RWPE2 (cell line): ENCODE data around the gene ARFGEF3.

Source experiments
- ATAC-seq: fragments of 200-7000 bp; cut with Tn5 transposase; 3 replicates; pipeline ENCODE4 v1.9.1; 2021; ENCODE audit warnings: low read depth
- DNase-seq: peaks from one replicate; pipeline ENCODE4 v3.0.0-alpha.2; 2020; ENCODE audit warnings: low spot score
- H3K27ac ChIP-seq: fragments of 450-650 bp; 2 replicates; pipeline ENCODE4 v1.5.1; 2017; ENCODE audit warnings: mild to moderate bottlenecking; ENCODE audit not compliant: poor library complexity, severe bottlenecking
- H3K27me3 ChIP-seq: fragments of 250-450 bp; sonication (Bioruptor Pico); 2 replicates; pipeline ENCODE4 v1.5.1; 2021; ENCODE audit warnings: mild to moderate bottlenecking, moderate library complexity; ENCODE audit not compliant: insufficient read depth, poor library complexity, severe bottlenecking
- H3K36me3 ChIP-seq: fragments of 250-450 bp; sonication (Bioruptor Pico); 2 replicates; pipeline ENCODE4 v1.5.1; 2020; ENCODE audit warnings: low read depth, mild to moderate bottlenecking, moderate library complexity
- H3K4me1 ChIP-seq: fragments of 250-450 bp; sonication (Bioruptor Pico); 2 replicates; pipeline ENCODE4 v1.5.1; 2021; ENCODE audit warnings: mild to moderate bottlenecking, moderate library complexity; ENCODE audit not compliant: insufficient read depth, poor library complexity, severe bottlenecking
- H3K4me3 ChIP-seq: fragments of 250-450 bp; sonication (Bioruptor Pico); 2 replicates; pipeline ENCODE4 v1.5.1; 2021; ENCODE audit warnings: mild to moderate bottlenecking, moderate library complexity; ENCODE audit not compliant: severe bottlenecking
- H3K9me3 ChIP-seq: fragments of 250-450 bp; sonication (Bioruptor Pico); 2 replicates; pipeline ENCODE4 v1.5.1; 2021; ENCODE audit warnings: mild to moderate bottlenecking, moderate library complexity; ENCODE audit not compliant: severe bottlenecking
- TF ChIP-seq, protein P1 (sequence below): fragments of 450-650 bp; IDR thresholded peaks from one replicate; pipeline ENCODE4 v1.5.1; 2017; ENCODE audit warnings: mild to moderate bottlenecking, moderate library complexity; ENCODE audit not compliant: poor library complexity, severe bottlenecking

The ARFGEF3 gene

DNA sequence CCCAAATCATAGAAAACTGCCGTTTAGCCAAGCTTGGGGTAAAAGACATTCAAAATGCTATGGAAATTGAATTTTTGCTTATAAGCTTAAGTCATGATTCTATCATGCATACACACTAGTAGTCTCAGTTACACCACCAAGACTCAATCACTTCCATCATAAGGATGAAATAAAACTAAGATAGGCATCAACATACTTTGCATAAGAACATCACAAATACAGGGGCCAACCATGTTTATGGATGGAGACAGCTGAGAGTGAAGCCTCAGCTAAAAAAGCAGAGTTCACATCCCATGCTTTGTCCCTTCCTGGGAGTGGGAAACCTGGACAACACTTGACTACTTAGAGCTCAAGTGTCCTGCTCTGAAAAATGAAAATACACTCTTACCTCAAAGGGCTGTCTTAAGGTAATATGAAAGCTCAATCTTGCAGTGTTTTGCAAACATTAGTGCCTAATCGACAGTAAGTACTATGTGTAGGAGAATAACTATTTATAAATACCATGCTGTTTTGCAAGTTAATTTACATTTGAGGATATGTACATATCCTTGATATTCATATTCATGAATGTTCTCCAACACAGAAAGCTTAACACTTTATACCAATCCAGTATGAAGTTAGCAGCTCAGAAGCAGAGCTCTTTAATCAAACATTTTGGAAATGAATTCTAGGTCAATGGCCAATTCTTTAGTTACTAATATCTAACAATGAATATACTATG lies 184.0 kb downstream of the ARFGEF3 start:
- no peak for ATAC-seq
- TF ChIP-seq, protein P1, sequence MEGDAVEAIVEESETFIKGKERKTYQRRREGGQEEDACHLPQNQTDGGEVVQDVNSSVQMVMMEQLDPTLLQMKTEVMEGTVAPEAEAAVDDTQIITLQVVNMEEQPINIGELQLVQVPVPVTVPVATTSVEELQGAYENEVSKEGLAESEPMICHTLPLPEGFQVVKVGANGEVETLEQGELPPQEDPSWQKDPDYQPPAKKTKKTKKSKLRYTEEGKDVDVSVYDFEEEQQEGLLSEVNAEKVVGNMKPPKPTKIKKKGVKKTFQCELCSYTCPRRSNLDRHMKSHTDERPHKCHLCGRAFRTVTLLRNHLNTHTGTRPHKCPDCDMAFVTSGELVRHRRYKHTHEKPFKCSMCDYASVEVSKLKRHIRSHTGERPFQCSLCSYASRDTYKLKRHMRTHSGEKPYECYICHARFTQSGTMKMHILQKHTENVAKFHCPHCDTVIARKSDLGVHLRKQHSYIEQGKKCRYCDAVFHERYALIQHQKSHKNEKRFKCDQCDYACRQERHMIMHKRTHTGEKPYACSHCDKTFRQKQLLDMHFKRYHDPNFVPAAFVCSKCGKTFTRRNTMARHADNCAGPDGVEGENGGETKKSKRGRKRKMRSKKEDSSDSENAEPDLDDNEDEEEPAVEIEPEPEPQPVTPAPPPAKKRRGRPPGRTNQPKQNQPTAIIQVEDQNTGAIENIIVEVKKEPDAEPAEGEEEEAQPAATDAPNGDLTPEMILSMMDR = no peak
- H3K27ac ChIP-seq = no peak overlapping the region
- DNase-seq = no peak
- no peaks in the 10 kb centered on the region for H3K9me3 ChIP-seq
- no peaks in the 10 kb centered on the region for H3K36me3 ChIP-seq
- H3K4me3 ChIP-seq = no peak overlapping the region
- no peaks in the 10 kb centered on the region for H3K27me3 ChIP-seq
- H3K4me1 ChIP-seq = no peaks in the 10 kb centered on the region

- Histone ChIP-seq H3K36me3 (no peaks in the 10 kb centered on the region), H3K4me3 (no peak overlapping the region), H3K9me3 (no peaks in the 10 kb centered on the region), H3K4me1 (no peaks in the 10 kb centered on the region), H3K27ac (no peak overlapping the region), H3K27me3 (no peaks in the 10 kb centered on the region)
- TF ChIP-seq, protein P1 = no peak
- ATAC-seq = no peak
- DNase-seq = no peak
Observed at GRCh38 chr6:138346302-138347195, 184.8 kb downstream of the ARFGEF3 start.

- Histone ChIP-seq H3K9me3 (no peaks in the 10 kb centered on the region), H3K36me3 (no peaks in the 10 kb centered on the region), H3K4me3 (no peak overlapping the region), H3K27me3 (no peaks in the 10 kb centered on the region), H3K4me1 (no peaks in the 10 kb centered on the region), H3K27ac (no peak overlapping the region)
- no peak for ATAC-seq
- TF ChIP-seq, protein P1 = no peak
- DNase-seq = no peak
Observed at GRCh38 chr6:138347864-138348263, 186.1 kb downstream of the ARFGEF3 start.

DNA sequence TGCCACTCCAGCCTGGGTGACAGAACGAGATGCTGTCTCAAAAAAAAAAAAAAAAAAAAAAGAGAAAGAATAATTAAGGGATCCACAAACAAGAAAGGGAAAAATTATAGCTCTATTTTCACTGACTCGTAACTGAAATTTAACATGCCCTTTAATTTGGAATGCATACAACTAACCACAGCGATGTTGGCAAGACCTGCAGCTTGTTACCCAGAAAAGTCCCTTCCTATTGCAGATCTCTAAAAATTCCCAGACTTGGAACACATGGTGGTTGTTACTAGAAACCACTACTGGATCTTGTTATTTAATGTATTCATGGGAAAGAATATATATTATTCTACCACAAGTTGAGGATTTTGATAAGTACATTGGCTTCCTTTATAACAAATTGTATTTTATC lies 188.2 kb downstream of the ARFGEF3 start:
- H3K36me3 ChIP-seq = no peaks in the 10 kb centered on the region
- H3K4me1 ChIP-seq = no peaks in the 10 kb centered on the region
- no peaks in the 10 kb centered on the region for H3K9me3 ChIP-seq
- ATAC-seq = no peak
- no peak overlapping the region for H3K4me3 ChIP-seq
- H3K27me3 ChIP-seq = no peaks in the 10 kb centered on the region
- H3K27ac ChIP-seq = no peak overlapping the region
- TF ChIP-seq, protein P1 = no peak
- DNase-seq = no peak
